Thyroid gland (tissue), 4 donors: Measurements from ENCODE around the gene DNM3. TPM values are rescaled to one million over a fixed set of nuclear protein-coding genes. Genes with fewer than 3 reads are reported as not detected.

Source experiments
- DNase-seq, 2 donors: peaks; one replicate each; pipeline ENCODE4 v3.0.0-alpha.2; 2019
- H3K27ac ChIP-seq, 3 donors: fragments of 200-600 bp; sonication (generic); 1 replicate in 2 of 3; 2 replicates in 1 of 3; pipeline ENCODE4 v1.5.1; 2016 to 2019; ENCODE audit warnings: mild to moderate bottlenecking in 1 of 3, moderate library complexity in 1 of 3
- H3K27me3 ChIP-seq: fragments of 200-600 bp; sonication (generic); one replicate; pipeline ENCODE4 v1.5.1; 2019
- H3K36me3 ChIP-seq, 2 donors: fragments of 200-600 bp; sonication (generic); one replicate each; pipeline ENCODE4 v1.5.1; 2016 to 2019
- H3K4me1 ChIP-seq, 2 donors: fragments of 200-600 bp; sonication (generic); one replicate each; pipeline ENCODE4 v1.5.1; 2017 to 2019
- H3K4me3 ChIP-seq, 3 donors: fragments of 200-600 bp; sonication (generic); replicated peaks in 1 of 3; 1 replicate in 2 of 3; 2 replicates in 1 of 3; pipeline ENCODE4 v1.5.1; 2016; ENCODE audit warnings: mild to moderate bottlenecking in 1 of 3
- H3K9me3 ChIP-seq: fragments of 200-600 bp; sonication (generic); one replicate; pipeline ENCODE4 v1.5.1; 2017
- POLR2A ChIP-seq, 2 donors: fragments of 450-650 bp; IDR thresholded peaks; one replicate each; pipeline ENCODE4 v1.6.1; 2017; ENCODE audit warnings: antibody characterized with exemption in 2 of 2, mild to moderate bottlenecking in 2 of 2, moderate library complexity in 1 of 2
- WGBS, 2 donors: methylation state at CpG; one replicate each; pipeline ENCODE4 v1.1.5; 2017; 5-methylcytosine and 5-hydroxymethylcytosine counted together
- intact Hi-C: fragments of 100-400 bp; cut with DNase I; formaldehyde crosslinking; loops from one replicate; pipeline ENCODE4 v1.15.1; 2023
- total RNA-seq, 4 donors: library from RNA; depleted of rRNA; stranded (reverse); fragments of >200 nt; gene quantifications; one replicate each; pipeline ENCODE4 v1.2.3, GENCODE V29; 2016
- TF ChIP-seq, protein P1 (sequence below), 6 experiments: fragments of 200-600 bp in 3 of 6; fragments of 450-650 bp in 3 of 6; sonication (generic) in 3 of 6; IDR thresholded peaks; one replicate each; pipeline ENCODE4 v1.5.1; 2016 to 2019; ENCODE audit warnings: antibody characterized with exemption in 6 of 6, mild to moderate bottlenecking in 2 of 6, inconsistent platforms in 1 of 6, moderate library complexity in 1 of 6

Gene DNM3
- total RNA-seq, 4 donors from 2014 or later: 9.0 to 13.6 (median 10.8) TPM

DNA sequence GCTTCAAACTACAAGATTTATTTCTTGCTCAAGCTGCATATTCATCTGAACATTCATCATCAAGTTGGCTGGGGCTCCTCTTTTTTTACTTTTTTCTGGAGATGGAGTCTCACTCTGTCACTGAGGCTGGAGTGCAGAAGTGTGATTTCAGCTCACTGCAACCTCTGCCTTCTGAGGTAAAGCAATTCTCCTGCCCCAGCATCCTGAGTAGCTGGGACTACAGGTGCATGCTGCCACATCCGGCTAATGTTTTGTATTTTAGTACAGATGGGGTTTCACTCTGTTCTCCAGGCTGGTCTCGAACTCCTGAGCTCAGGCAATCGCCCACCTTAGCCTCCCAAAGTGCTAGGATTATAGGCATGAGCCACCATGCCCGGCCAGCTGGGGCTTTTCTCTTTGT lies 490.9 kb downstream of the DNM3 start:
- TF ChIP-seq, protein P1, sequence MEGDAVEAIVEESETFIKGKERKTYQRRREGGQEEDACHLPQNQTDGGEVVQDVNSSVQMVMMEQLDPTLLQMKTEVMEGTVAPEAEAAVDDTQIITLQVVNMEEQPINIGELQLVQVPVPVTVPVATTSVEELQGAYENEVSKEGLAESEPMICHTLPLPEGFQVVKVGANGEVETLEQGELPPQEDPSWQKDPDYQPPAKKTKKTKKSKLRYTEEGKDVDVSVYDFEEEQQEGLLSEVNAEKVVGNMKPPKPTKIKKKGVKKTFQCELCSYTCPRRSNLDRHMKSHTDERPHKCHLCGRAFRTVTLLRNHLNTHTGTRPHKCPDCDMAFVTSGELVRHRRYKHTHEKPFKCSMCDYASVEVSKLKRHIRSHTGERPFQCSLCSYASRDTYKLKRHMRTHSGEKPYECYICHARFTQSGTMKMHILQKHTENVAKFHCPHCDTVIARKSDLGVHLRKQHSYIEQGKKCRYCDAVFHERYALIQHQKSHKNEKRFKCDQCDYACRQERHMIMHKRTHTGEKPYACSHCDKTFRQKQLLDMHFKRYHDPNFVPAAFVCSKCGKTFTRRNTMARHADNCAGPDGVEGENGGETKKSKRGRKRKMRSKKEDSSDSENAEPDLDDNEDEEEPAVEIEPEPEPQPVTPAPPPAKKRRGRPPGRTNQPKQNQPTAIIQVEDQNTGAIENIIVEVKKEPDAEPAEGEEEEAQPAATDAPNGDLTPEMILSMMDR (IDR thresholded peaks at IDR 0.05): no peak
- no peak for TF ChIP-seq POLR2A (IDR thresholded peaks at IDR 0.05)
- WGBS, 2 donors: 89 to 90% methylated on average over 4 of the region's 4 CpGs
- H3K4me1 ChIP-seq: no peaks in the 10 kb centered on the region
- H3K27me3 ChIP-seq: no peaks in the 10 kb centered on the region
- DNase-seq: no peak
- no peaks in the 10 kb centered on the region for H3K9me3 ChIP-seq
- no peak overlapping the region for H3K27ac ChIP-seq
- H3K36me3 ChIP-seq: no peaks in the 10 kb centered on the region
- intact Hi-C loops: no loop called here
- no peak overlapping the region for H3K4me3 ChIP-seq

DNA sequence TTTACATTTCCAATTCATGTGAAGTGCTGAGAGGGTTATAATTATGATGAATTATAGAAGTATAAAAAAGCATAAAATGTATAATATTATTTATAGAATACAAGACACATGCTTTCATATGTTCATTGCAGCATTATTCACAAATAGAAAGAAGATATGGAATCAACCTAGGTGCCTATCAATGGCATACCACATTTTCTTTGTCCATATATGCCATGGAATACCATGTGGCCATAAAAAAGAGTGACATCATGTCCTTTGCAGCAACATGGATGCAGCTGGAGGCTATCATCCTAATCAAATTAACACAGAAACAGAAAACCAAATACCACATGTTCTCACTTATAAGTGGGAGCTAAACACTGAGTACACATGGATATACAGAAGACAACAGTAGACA lies 494.1 kb downstream of the DNM3 start:
- TF ChIP-seq POLR2A (IDR thresholded peaks at IDR 0.05): no peak
- TF ChIP-seq, protein P1 (IDR thresholded peaks at IDR 0.05): no peak
- H3K4me1 ChIP-seq: no peaks in the 10 kb centered on the region
- H3K27ac ChIP-seq: no peak overlapping the region
- H3K36me3 ChIP-seq: no peaks in the 10 kb centered on the region
- no peak for DNase-seq
- intact Hi-C loops: no loop called here
- no peaks in the 10 kb centered on the region for H3K9me3 ChIP-seq
- H3K27me3 ChIP-seq: no peaks in the 10 kb centered on the region
- no peak overlapping the region for H3K4me3 ChIP-seq

DNA sequence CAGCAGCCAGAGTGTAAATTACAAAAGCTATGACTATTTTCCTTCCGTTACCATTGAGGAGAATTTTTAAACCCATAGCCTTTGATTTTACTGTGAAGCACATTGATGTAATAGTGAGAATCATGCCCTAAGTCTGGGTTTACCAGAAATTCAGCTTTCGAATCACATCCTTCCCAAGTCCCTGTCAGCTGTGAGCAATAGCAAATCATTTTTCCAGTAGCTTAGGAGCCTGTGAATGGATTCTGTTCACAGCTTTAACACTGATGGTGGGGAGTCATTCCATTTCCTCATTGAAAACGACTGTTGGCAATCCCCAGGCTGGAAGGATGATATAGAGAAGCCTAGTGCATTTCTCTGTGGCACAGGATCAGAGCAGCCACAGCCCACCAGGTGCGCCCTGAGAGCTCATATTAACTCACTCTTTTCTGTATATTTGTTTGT lies 497.0 kb downstream of the DNM3 start:
- H3K4me1 ChIP-seq: peaks cover 6 to 7% of the 10 kb centered on the region in 2 donors
- no peak for TF ChIP-seq POLR2A (IDR thresholded peaks at IDR 0.05)
- TF ChIP-seq, protein P1 (IDR thresholded peaks at IDR 0.05): no peak

DNA sequence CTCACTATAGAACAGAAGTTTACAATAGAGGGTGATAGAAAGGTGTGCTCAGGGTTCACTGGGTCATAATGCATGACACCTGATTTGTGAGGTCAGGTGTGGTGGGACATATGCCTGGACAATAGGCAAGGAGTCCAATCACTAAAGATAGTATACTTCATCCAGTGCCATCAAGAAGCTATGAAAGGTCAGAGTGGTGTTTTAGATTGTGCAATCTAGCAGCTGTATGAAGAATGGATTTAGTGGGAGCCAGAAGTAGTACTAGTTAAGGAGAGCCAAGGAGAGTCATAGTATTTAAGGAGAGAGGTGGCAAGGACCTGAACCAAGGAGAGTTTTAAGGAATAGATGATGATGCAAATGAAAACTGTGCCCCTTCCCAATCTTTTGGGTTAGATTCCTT lies 498.5 kb downstream of the DNM3 start:
- TF ChIP-seq POLR2A (IDR thresholded peaks at IDR 0.05): no peak
- TF ChIP-seq, protein P1 (IDR thresholded peaks at IDR 0.05): no peak
- Histone ChIP-seq H3K27me3 (no peaks in the 10 kb centered on the region), H3K36me3 (no peaks in the 10 kb centered on the region), H3K4me3 (no peak overlapping the region), H3K4me1 (peaks cover 19 to 22% of the 10 kb centered on the region in 2 donors), H3K27ac (no peak overlapping the region), H3K9me3 (no peaks in the 10 kb centered on the region)
- intact Hi-C loops: no loop called here
- no peak for DNase-seq

More for the DNA sequence above, 497.0 kb downstream of the DNM3 start:
- DNase-seq: no peak
- Histone ChIP-seq H3K27ac (no peak overlapping the region), H3K27me3 (no peaks in the 10 kb centered on the region), H3K9me3 (no peaks in the 10 kb centered on the region), H3K36me3 (no peaks in the 10 kb centered on the region), H3K4me3 (no peak overlapping the region)
- WGBS, 2 donors: 76 to 83% methylated on average over 4 of the region's 4 CpGs
- intact Hi-C loops: no loop called here

DNA sequence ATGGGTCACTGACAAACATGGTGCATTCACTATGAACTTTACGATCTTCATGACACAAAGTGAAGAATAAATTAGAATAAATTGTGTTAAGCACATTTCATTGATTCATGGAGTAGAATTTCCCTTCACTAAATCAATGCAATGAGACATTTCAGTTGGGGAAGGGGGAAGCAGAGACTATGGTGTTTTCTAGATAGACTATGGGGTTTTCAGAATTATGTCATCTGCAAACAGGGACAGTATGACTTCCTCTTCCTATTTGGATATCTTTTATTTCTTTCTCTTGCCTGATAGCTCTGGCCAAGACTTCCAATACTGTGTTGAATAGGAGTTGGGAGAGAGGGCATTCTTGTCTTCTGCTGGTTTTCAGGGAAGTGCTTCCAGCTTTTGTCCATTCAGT lies 499.2 kb downstream of the DNM3 start:
- TF ChIP-seq POLR2A (IDR thresholded peaks at IDR 0.05): no peak
- TF ChIP-seq, protein P1 (IDR thresholded peaks at IDR 0.05): no peak
- no peaks in the 10 kb centered on the region for H3K36me3 ChIP-seq
- H3K27ac ChIP-seq: no peak overlapping the region
- H3K27me3 ChIP-seq: no peaks in the 10 kb centered on the region
- H3K4me1 ChIP-seq: peaks cover 21 to 26% of the 10 kb centered on the region in 2 donors
- DNase-seq: no peak
- intact Hi-C loops: no loop called here
- H3K9me3 ChIP-seq: no peaks in the 10 kb centered on the region
- H3K4me3 ChIP-seq: no peak overlapping the region
- WGBS, 2 donors: 100% methylated on average over 1 of the region's 1 CpG
